Parathyroid adenoma (tissue), 2 donors: ENCODE results near the gene TBXAS1.
A peak's percentile ranks its signal among the peaks of the same experiment; 100 is the strongest.
"Not testable (repeated sequence)": the region's sequence is repeated elsewhere in the genome, so short reads cannot be mapped to it uniquely, and the experiment has no call there.

Experiments used
- H2AFZ ChIP-seq: fragments of 300-600 bp; sonication (generic); one replicate; pipeline ENCODE4 v1.7.0; 2017; ENCODE audit warnings: antibody characterized with exemption, mild to moderate bottlenecking
- H3K27ac ChIP-seq: fragments of 300-600 bp; sonication (generic); one replicate; pipeline ENCODE4 v1.7.0; 2017
- H3K27me3 ChIP-seq: fragments of 300-600 bp; sonication (generic); one replicate; pipeline ENCODE4 v1.7.0; 2017; ENCODE audit warnings: low read length; ENCODE audit not compliant: control insufficient read depth, insufficient read depth
- H3K36me3 ChIP-seq: fragments of 300-600 bp; sonication (generic); one replicate; pipeline ENCODE4 v1.7.0; 2017; ENCODE audit warnings: low read length; ENCODE audit not compliant: control insufficient read depth, insufficient read depth
- H3K4me1 ChIP-seq: fragments of 300-600 bp; sonication (generic); one replicate; pipeline ENCODE4 v1.7.0; 2017; ENCODE audit warnings: control low read depth
- H3K4me2 ChIP-seq: fragments of 300-600 bp; sonication (generic); one replicate; pipeline ENCODE4 v1.7.0; 2017; ENCODE audit warnings: low read length
- H3K4me3 ChIP-seq: fragments of 300-600 bp; sonication (generic); one replicate; pipeline ENCODE4 v1.7.0; 2017; ENCODE audit warnings: low read depth, low read length
- H3K79me2 ChIP-seq: fragments of 300-600 bp; sonication (generic); one replicate; pipeline ENCODE4 v1.7.0; 2017; ENCODE audit warnings: control low read depth
- H3K9ac ChIP-seq: fragments of 300-600 bp; sonication (generic); one replicate; pipeline ENCODE4 v1.7.0; 2017; ENCODE audit warnings: mild to moderate bottlenecking
- H3K9me3 ChIP-seq: fragments of 300-600 bp; sonication (generic); one replicate; pipeline ENCODE4 v1.7.0; 2017; ENCODE audit warnings: low read length; ENCODE audit not compliant: control insufficient read depth
- CTCF ChIP-seq: fragments of 300-600 bp; sonication (generic); IDR thresholded peaks from one replicate; pipeline ENCODE4 v1.7.0; 2017; ENCODE audit warnings: antibody characterized with exemption, mild to moderate bottlenecking
- donor health status: primary hyperparathyroidism.

TBXAS1 gene

GRCh38 chr7:139829775-139830117, 682 bp downstream of the TBXAS1 start:
- peak overlapping the region; percentile 22 for H3K27ac ChIP-seq
- H3K4me2 ChIP-seq = no peak overlapping the region
- no peaks in the 10 kb centered on the region for H3K36me3 ChIP-seq
- H3K27me3 ChIP-seq = no peaks in the 10 kb centered on the region
- no peaks in the 10 kb centered on the region for H3K9me3 ChIP-seq
- H3K4me3 ChIP-seq = no peak overlapping the region
- peaks cover 11% of the 10 kb centered on the region for H3K4me1 ChIP-seq
- H2AFZ ChIP-seq = peak overlapping the region; percentile 67
- H3K9ac ChIP-seq = no peak overlapping the region
- no peaks in the 10 kb centered on the region for H3K79me2 ChIP-seq
- TF ChIP-seq CTCF = no peak

- Histone ChIP-seq H2AFZ (peak overlapping the region; percentile 67), H3K36me3 (no peaks in the 10 kb centered on the region), H3K4me1 (peaks cover 11% of the 10 kb centered on the region), H3K27ac (no peak overlapping the region), H3K4me3 (no peak overlapping the region), H3K9ac (no peak overlapping the region), H3K79me2 (no peaks in the 10 kb centered on the region), H3K27me3 (no peaks in the 10 kb centered on the region), H3K4me2 (no peak overlapping the region), H3K9me3 (no peaks in the 10 kb centered on the region)
- no peak for TF ChIP-seq CTCF
Observed at GRCh38 chr7:139830292-139830691, 1.2 kb downstream of the TBXAS1 start.

GRCh38 chr7:139830782-139831501, 1.9 kb downstream of the TBXAS1 start:
- H2AFZ ChIP-seq = no peak overlapping the region
- H3K4me2 ChIP-seq = no peak overlapping the region
- H3K9ac ChIP-seq = no peak overlapping the region
- TF ChIP-seq CTCF = no peak
- peaks cover 11% of the 10 kb centered on the region for H3K4me1 ChIP-seq
- no peaks in the 10 kb centered on the region for H3K27me3 ChIP-seq
- no peak overlapping the region for H3K27ac ChIP-seq
- no peak overlapping the region for H3K4me3 ChIP-seq
- H3K9me3 ChIP-seq = no peaks in the 10 kb centered on the region
- no peaks in the 10 kb centered on the region for H3K36me3 ChIP-seq
- no peaks in the 10 kb centered on the region for H3K79me2 ChIP-seq

GRCh38 chr7:139835848-139836247, 6.8 kb downstream of the TBXAS1 start:
- H3K4me3 ChIP-seq, H3K27ac ChIP-seq, H3K4me1 ChIP-seq, H3K36me3 ChIP-seq, H3K9ac ChIP-seq, H2AFZ ChIP-seq, H3K4me2 ChIP-seq, H3K79me2 ChIP-seq, H3K9me3 ChIP-seq, H3K27me3 ChIP-seq: not testable (repeated sequence)

- not testable (repeated sequence) for H3K4me3 ChIP-seq, H3K9me3 ChIP-seq, H3K4me1 ChIP-seq, H3K27ac ChIP-seq, H3K9ac ChIP-seq, H3K79me2 ChIP-seq, H3K27me3 ChIP-seq, H3K4me2 ChIP-seq, H2AFZ ChIP-seq, H3K36me3 ChIP-seq
Observed at GRCh38 chr7:139837291-139837690, 8.2 kb downstream of the TBXAS1 start.

GRCh38 chr7:139838276-139838675, 9.2 kb downstream of the TBXAS1 start:
- no peak for TF ChIP-seq CTCF
- H2AFZ ChIP-seq = no peak overlapping the region
- no peaks in the 10 kb centered on the region for H3K79me2 ChIP-seq
- no peak overlapping the region for H3K9ac ChIP-seq
- H3K4me2 ChIP-seq = no peak overlapping the region
- no peaks in the 10 kb centered on the region for H3K9me3 ChIP-seq
- no peaks in the 10 kb centered on the region for H3K4me1 ChIP-seq
- no peaks in the 10 kb centered on the region for H3K36me3 ChIP-seq
- no peak overlapping the region for H3K27ac ChIP-seq
- H3K4me3 ChIP-seq = no peak overlapping the region
- no peaks in the 10 kb centered on the region for H3K27me3 ChIP-seq
